Stimulated activated CD4-positive, alpha-beta T cell treated with anti-CD3 and anti-CD28 coated beads, Interleukin-1b, Interleukin-23, amount 100 ng/mL, for 4 hours (primary cell): ENCODE data around the gene CD276.
"Not testable (repeated sequence)": the region's sequence is repeated elsewhere in the genome, so short reads cannot be mapped to it uniquely, and the experiment has no call there.

Experiments used
- DNase-seq, 2 donors: peaks; one replicate each; pipeline ENCODE4 v3.0.0-alpha.2; 2020; ENCODE audit warnings: low read depth in 2 of 2

The CD276 gene

GRCh38 chr15:73684581-73685455 is 635 bp downstream of the CD276 start:
- DNase-seq, result no peak

- no peak for DNase-seq
Measured at GRCh38 chr15:73685981-73686380, 1.8 kb downstream of the CD276 start.

GRCh38 chr15:73686781-73687256 is 2.6 kb downstream of the CD276 start:
- DNase-seq, result no peak

GRCh38 chr15:73687351-73687750 is 3.2 kb downstream of the CD276 start:
- no peak for DNase-seq

GRCh38 chr15:73688455-73688854 is 4.3 kb downstream of the CD276 start:
- DNase-seq, result no peak

- DNase-seq, result no peak
Measured at GRCh38 chr15:73691396-73691795, 7.2 kb downstream of the CD276 start.

GRCh38 chr15:73694419-73694818 is 10.2 kb downstream of the CD276 start:
- DNase-seq, result no peak

- DNase-seq, result no peak
Measured at GRCh38 chr15:73695773-73696640, 11.8 kb downstream of the CD276 start.

- no peak for DNase-seq
Measured at GRCh38 chr15:73696641-73697001, 12.4 kb downstream of the CD276 start.

GRCh38 chr15:73697033-73697467 is 12.9 kb downstream of the CD276 start:
- peak; percentile 46 to 53 for DNase-seq

GRCh38 chr15:73699249-73700040 is 15.3 kb downstream of the CD276 start:
- no peak for DNase-seq

GRCh38 chr15:73700041-73700842 is 16.1 kb downstream of the CD276 start:
- peak; percentile 58 to 73 for DNase-seq

GRCh38 chr15:73702311-73703239 is 18.4 kb downstream of the CD276 start:
- not testable (repeated sequence) for DNase-seq

GRCh38 chr15:73703601-73704000 is 19.4 kb downstream of the CD276 start:
- not testable (repeated sequence) for DNase-seq

- DNase-seq, result not testable (repeated sequence)
Measured at GRCh38 chr15:73704142-73704868, 20.1 kb downstream of the CD276 start.

- DNase-seq, result peak; percentile 54 to 59
Measured at GRCh38 chr15:73704869-73705645, 20.9 kb downstream of the CD276 start.

- no peak for DNase-seq
Measured at GRCh38 chr15:73708691-73709090, 24.5 kb downstream of the CD276 start.

GRCh38 chr15:73709241-73709640 is 25.1 kb downstream of the CD276 start:
- DNase-seq, result no peak
